Adrenal gland (tissue), 19 donors: ENCODE results near the gene GAS5. TPM values are rescaled to one million over a fixed set of nuclear protein-coding genes. Genes with fewer than 3 reads are reported as not detected.

Experiments
- DNase-seq, 7 donors: peaks; one replicate each; pipeline ENCODE4 v3.0.0-alpha.2; 2019 to 2020
- H3K27ac ChIP-seq, 5 donors: fragments of 200-600 bp; sonication (generic) in 4 of 5; 1 replicate in 3 of 5; 2 replicates in 2 of 5; pipeline versions ENCODE4 v1.5.1 to v1.8.0; 2016 to 2020; ENCODE audit warnings: mild to moderate bottlenecking in 1 of 5
- H3K27me3 ChIP-seq: fragments of 200-600 bp; 2 replicates; pipeline ENCODE4 v1.8.0; 2021
- H3K36me3 ChIP-seq, 2 donors: fragments of 200-600 bp; replicated peaks in 1 of 2; 1 replicate in 1 of 2; 2 replicates in 1 of 2; pipeline versions ENCODE4 v1.5.1 to v1.8.0; 2018 to 2022
- H3K4me1 ChIP-seq, 2 donors: fragments of 200-600 bp; replicated peaks in 1 of 2; 1 replicate in 1 of 2; 2 replicates in 1 of 2; pipeline versions ENCODE4 v1.5.1 to v1.8.0; 2018 to 2021
- H3K4me3 ChIP-seq, 4 donors: fragments of 200-600 bp; sonication (generic) in 3 of 4; one replicate each; pipeline ENCODE4 v1.5.1; 2016 to 2018
- H3K9me3 ChIP-seq, 3 donors: fragments of 200-600 bp; sonication (generic) in 1 of 3; replicated peaks in 1 of 3; 1 replicate in 2 of 3; 2 replicates in 1 of 3; pipeline versions ENCODE4 v1.5.1 to v1.8.0; 2016 to 2021
- POLR2A ChIP-seq, 2 donors: fragments of 450-650 bp; IDR thresholded peaks; one replicate each; pipeline ENCODE4 v1.6.1; 2017; ENCODE audit warnings: antibody characterized with exemption in 2 of 2, mild to moderate bottlenecking in 2 of 2, moderate library complexity in 1 of 2
- WGBS, 4 donors: extraction: QIAGEN DNeasy Blood & Tissue Kit in 2 of 4; methylation state at CpG; one replicate each; pipeline versions ENCODE4 v1.1.5 to v1.1.7; 2013 to 2017; 5-methylcytosine and 5-hydroxymethylcytosine counted together
- intact Hi-C, 2 donors: fragments of 100-400 bp; cut with DNase I; formaldehyde crosslinking; loops; one replicate each; pipeline versions ENCODE4 v1.14.1 to v1.15.0; 2022 to 2023
- long read RNA-seq, 10 donors: library from polyadenylated mRNA in 3 of 10; unstranded in 2 of 10; stranded (forward) in 1 of 10; transcript quantifications; one replicate each; pipeline ENCODE4 v2.0.0 and lab custom pipeline, GENCODE V29; 2021 to 2026
- polyA plus RNA-seq, 3 donors: library from polyadenylated mRNA; stranded (reverse); fragments of 200-250 nt in 2 of 3; fragments of 350-450 nt in 1 of 3; fragmentation: Illumina TruSeq in 1 of 3; extraction: RNeasy Lipid Tissue Mini Kit (QIAGEN cat#74804) in 1 of 3; gene quantifications; one replicate each; pipeline ENCODE4 v1.2.3, GENCODE V29; 2013 to 2014
- total RNA-seq, 9 donors: library from RNA; depleted of rRNA in 4 of 9; stranded (reverse); fragments of >200 nt in 4 of 9; fragments of 120-200 nt in 1 of 9; fragmentation: NEBNext Ultra II Directional in 1 of 9; extraction: Animal tissue kit (Norgen Biotek cat#: 25700) in 1 of 9; gene quantifications; one replicate each; pipeline versions ENCODE4 v1.1.0 to v1.2.4, GENCODE V29; 2013 to 2023
- TF ChIP-seq, protein P1 (sequence below), 6 experiments: fragments of 450-650 bp in 4 of 6; fragments of 200-600 bp in 2 of 6; sonication (generic) in 1 of 6; IDR thresholded peaks; 1 replicate in 5 of 6; 2 replicates in 1 of 6; pipeline versions ENCODE4 v1.5.1 to v1.8.0; 2016 to 2021; ENCODE audit warnings: antibody characterized with exemption in 6 of 6, mild to moderate bottlenecking in 2 of 6, moderate library complexity in 1 of 6
- donor health status: healthy with polysubstance abuse.
- donor health status: Bipolar disorder and iron deficiency.
- donor health status: DM: yes; HTN: yes; CAD: no.
- donor health status: DM: no; HTN: no; CAD: no.
- donor health status: DM: no; HTN: no; CAD: no.
- donor health status: DM: yes; HTN: yes; CAD: no.

GAS5 gene
- total RNA-seq (100 to 1,000 TPM; 112 to 486 (median 253) TPM), polyA plus RNA-seq (100 to 1,000 TPM; 116 to 720 (median 678) TPM)
- long read RNA-seq, donor 1, transcript GAS5-207 (3 exons, 643 nt), result minor isoform, 7 of 118 reads
- long read RNA-seq, donor 1, transcript GAS5-221 (12 exons, 632 nt), result major isoform, 24 of 118 reads
- long read RNA-seq, donor 1, transcript GAS5-218 (11 exons, 565 nt), result minor isoform, 17 of 118 reads
- long read RNA-seq, donor 1, partial matches to known transcripts, result 32 of 118 reads
- long read RNA-seq, donor 1, other reads (novel, unspliced or antisense), result 29 of 118 reads
- long read RNA-seq, donor 2, transcript GAS5-221 (12 exons, 632 nt), result major isoform, 24 of 84 reads
- long read RNA-seq, donor 2, transcript GAS5-218 (11 exons, 565 nt), result minor isoform, 16 of 84 reads
- long read RNA-seq, donor 2, partial matches to known transcripts, result 15 of 84 reads
- long read RNA-seq, donor 2, other reads (novel, unspliced or antisense), result 14 of 84 reads
- long read RNA-seq, donor 3, transcript GAS5-221 (12 exons, 632 nt), result major isoform, 11 of 48 reads
- long read RNA-seq, donor 3, transcript GAS5-218 (11 exons, 565 nt), result minor isoform, 7 of 48 reads
- long read RNA-seq, donor 3, partial matches to known transcripts, result 8 of 48 reads
- long read RNA-seq, donor 3, other reads (novel, unspliced or antisense), result 19 of 48 reads
- long read RNA-seq, donor 4, transcript GAS5-221 (12 exons, 632 nt), result major isoform, 49 of 132 reads
- long read RNA-seq, donor 4, partial matches to known transcripts, result 6 of 132 reads
- long read RNA-seq, donor 4, other reads (novel, unspliced or antisense), result 73 of 132 reads
- long read RNA-seq, donor 5, transcript GAS5-221 (12 exons, 632 nt), result major isoform, 37 of 101 reads
- long read RNA-seq, donor 5, partial matches to known transcripts, result 3 of 101 reads
- long read RNA-seq, donor 5, other reads (novel, unspliced or antisense), result 55 of 101 reads
- long read RNA-seq, donor 6, transcript GAS5-221 (12 exons, 632 nt), result major isoform, 98 of 214 reads
- long read RNA-seq, donor 6, partial matches to known transcripts, result 8 of 214 reads
- long read RNA-seq, donor 6, other reads (novel, unspliced or antisense), result 107 of 214 reads
- long read RNA-seq, donor 7, transcript GAS5-221 (12 exons, 632 nt), result major isoform, 19 of 65 reads
- long read RNA-seq, donor 7, transcript GAS5-218 (11 exons, 565 nt), result minor isoform, 12 of 65 reads
- long read RNA-seq, donor 7, partial matches to known transcripts, result 26 of 65 reads
- long read RNA-seq, donor 7, other reads (novel, unspliced or antisense), result 0 of 65 reads
- long read RNA-seq, donor 8, transcript GAS5-218 (11 exons, 565 nt), result minor isoform, 31 of 187 reads
- long read RNA-seq, donor 8, transcript GAS5-221 (12 exons, 632 nt), result major isoform, 44 of 187 reads
- long read RNA-seq, donor 8, partial matches to known transcripts, result 40 of 187 reads
- long read RNA-seq, donor 8, other reads (novel, unspliced or antisense), result 60 of 187 reads
- long read RNA-seq, donor 9, transcript GAS5-218 (11 exons, 565 nt), result minor isoform, 22 of 124 reads
- long read RNA-seq, donor 9, transcript GAS5-221 (12 exons, 632 nt), result major isoform, 28 of 124 reads
- long read RNA-seq, donor 9, partial matches to known transcripts, result 10 of 124 reads
- long read RNA-seq, donor 9, other reads (novel, unspliced or antisense), result 53 of 124 reads
- long read RNA-seq, donor 10, transcript GAS5-218 (11 exons, 565 nt), result minor isoform, 5 of 55 reads
- long read RNA-seq, donor 10, transcript GAS5-221 (12 exons, 632 nt), result major isoform, 14 of 55 reads
- long read RNA-seq, donor 10, partial matches to known transcripts, result 14 of 55 reads
- long read RNA-seq, donor 10, other reads (novel, unspliced or antisense), result 21 of 55 reads

DNA sequence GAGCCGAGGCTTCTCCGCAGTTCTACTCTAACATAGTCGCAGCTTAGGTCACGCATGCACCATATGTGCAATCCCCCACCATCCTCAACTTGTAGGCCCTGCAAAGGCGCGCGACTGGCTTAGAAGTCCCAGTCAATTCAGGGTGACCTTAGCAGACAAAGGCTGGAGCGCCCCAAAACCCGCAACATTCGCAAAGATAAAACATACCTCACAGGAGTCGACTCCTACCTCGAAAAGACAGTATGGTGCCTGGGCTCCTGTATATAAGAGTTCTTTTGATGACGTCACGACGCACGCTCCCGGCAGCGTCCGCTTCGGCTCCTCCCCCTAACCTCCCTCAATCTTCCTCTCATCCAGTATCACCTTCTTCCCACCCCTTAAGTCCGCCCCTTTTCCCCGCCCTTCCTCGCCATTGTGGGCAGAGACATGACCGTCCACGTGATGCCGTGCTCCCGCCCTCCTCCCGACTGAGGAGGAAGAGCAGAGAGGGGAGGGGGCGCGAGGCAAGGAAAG lies at the start of gene GAS5:
Gene GAS5, minus strand, starts transcription at position 237 of the 513 bp plus-strand sequence.
- TF ChIP-seq, protein P1, sequence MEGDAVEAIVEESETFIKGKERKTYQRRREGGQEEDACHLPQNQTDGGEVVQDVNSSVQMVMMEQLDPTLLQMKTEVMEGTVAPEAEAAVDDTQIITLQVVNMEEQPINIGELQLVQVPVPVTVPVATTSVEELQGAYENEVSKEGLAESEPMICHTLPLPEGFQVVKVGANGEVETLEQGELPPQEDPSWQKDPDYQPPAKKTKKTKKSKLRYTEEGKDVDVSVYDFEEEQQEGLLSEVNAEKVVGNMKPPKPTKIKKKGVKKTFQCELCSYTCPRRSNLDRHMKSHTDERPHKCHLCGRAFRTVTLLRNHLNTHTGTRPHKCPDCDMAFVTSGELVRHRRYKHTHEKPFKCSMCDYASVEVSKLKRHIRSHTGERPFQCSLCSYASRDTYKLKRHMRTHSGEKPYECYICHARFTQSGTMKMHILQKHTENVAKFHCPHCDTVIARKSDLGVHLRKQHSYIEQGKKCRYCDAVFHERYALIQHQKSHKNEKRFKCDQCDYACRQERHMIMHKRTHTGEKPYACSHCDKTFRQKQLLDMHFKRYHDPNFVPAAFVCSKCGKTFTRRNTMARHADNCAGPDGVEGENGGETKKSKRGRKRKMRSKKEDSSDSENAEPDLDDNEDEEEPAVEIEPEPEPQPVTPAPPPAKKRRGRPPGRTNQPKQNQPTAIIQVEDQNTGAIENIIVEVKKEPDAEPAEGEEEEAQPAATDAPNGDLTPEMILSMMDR (IDR thresholded peaks at IDR 0.05), result no peak
- peak; percentile 96 to 98 for TF ChIP-seq POLR2A (IDR thresholded peaks at IDR 0.05)
- H3K27ac ChIP-seq, result peak within 1 kb of the TSS; percentile 75 to 99 (median 90)
- no peaks in the 10 kb centered on the region for H3K9me3 ChIP-seq
- H3K36me3 ChIP-seq, result peaks cover 0 to 43% of the 10 kb centered on the region in 2 donors
- H3K4me1 ChIP-seq, result peaks cover 27 to 60% of the 10 kb centered on the region in 2 donors
- intact Hi-C loops, result no loop called here
- DNase-seq, result peak; percentile 99 to 100 (median 100)
- H3K27me3 ChIP-seq, result no peaks in the 10 kb centered on the region
- H3K4me3 ChIP-seq, result peak within 1 kb of the TSS; percentile 40 to 94 (median 84)
- WGBS, 4 donors, result 0 to 2% (median 1%) methylated on average over 20 to 30 of the region's 30 CpGs

DNA sequence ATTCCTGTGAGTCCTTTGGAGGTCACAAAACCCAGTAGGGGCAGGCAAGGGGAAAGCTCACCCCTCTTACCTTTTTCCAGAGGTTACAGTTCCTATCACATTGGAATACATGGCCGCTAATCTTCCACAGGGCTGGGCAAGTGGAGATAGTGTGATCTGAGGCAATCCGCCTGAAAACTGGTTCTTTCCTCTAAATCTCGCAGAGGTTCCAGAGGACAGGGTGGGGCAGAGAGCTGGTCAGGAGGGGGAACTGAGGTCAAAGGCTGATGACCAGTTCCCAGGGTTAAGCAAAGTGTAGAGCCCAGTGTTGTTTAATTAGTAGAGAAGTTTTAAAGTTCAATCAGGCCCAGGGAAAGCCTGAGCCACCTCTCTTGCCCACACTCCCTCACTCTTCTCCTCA lies 49.4 kb upstream of the GAS5 start, which contains the start of gene SERPINC1:
Gene SERPINC1, minus strand, starts transcription at position 179 of the 400 bp plus-strand sequence. Its CDS starts 68 bp downstream, at position 111.
- Histone ChIP-seq H3K27ac (no peak within 1 kb of the TSS), H3K4me1 (no peaks in the 10 kb centered on the region), H3K27me3 (no peaks in the 10 kb centered on the region), H3K4me3 (no peak within 1 kb of the TSS), H3K9me3 (no peaks in the 10 kb centered on the region), H3K36me3 (no peaks in the 10 kb centered on the region)
- intact Hi-C loops, result no loop called here
- TF ChIP-seq POLR2A (IDR thresholded peaks at IDR 0.05), result no peak
- TF ChIP-seq, protein P1 (IDR thresholded peaks at IDR 0.05), result no peak
- no peak for DNase-seq
- WGBS, 4 donors, result 91 to 97% (median 92%) methylated on average over 3 of the region's 3 CpGs

DNA sequence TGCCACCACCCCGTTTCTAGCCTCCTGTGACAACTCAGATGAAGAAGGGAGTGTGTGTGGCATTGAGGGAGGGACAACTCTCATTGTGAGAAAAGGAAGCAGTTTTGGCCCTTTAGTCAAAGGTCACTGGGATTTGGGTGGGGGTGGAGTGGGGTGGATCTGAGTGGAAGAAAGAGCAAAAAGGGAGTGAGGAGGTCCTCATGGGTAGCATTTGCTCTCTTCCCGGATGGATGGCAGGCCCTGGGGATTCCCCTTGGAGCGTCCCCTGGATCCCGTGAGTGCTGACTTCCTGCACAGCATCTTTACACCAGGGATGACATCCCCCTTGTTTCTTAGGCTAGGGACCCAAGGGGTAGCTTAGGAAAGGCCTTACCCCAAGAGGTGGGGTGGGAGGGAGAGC lies 48.9 kb upstream of the GAS5 start:
- Histone ChIP-seq H3K27me3 (no peaks in the 10 kb centered on the region), H3K4me3 (no peak overlapping the region), H3K27ac (no peak overlapping the region), H3K36me3 (no peaks in the 10 kb centered on the region), H3K9me3 (no peaks in the 10 kb centered on the region), H3K4me1 (no peaks in the 10 kb centered on the region)
- WGBS, 4 donors, result 77 to 93% (median 87%) methylated on average over 4 of the region's 4 CpGs
- DNase-seq, result no peak
- intact Hi-C loops, result no loop called here
- TF ChIP-seq, protein P1 (IDR thresholded peaks at IDR 0.05), result no peak
- no peak for TF ChIP-seq POLR2A (IDR thresholded peaks at IDR 0.05)
